ENCODE measurements around the gene DYRK1A. TPM values are rescaled to one million over a fixed set of nuclear protein-coding genes. Genes with fewer than 3 reads are reported as not detected.

The DYRK1A gene
- total RNA-seq, 1 donor from 2014 or later, result 108 TPM

DNA sequence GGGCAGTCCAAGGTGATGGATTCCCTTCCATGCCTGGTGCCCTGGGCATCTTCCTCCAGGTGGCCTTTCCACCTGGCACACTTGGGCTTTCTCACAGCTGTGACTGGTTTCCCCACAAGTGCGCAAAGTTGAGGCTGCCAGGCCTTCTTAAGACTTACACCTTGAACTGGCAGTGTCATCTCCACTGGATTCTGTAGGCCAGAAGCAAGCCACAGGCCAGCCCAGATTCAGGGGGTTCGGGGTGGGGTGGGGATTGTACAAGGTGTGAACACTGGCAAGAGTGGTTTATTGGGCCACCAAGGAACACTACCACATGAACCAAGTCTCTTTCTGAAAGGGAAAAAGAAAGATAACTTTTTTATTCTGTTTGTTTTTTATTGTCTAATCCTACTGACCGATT is 27.2 kb downstream of the DYRK1A start:
- Mint-ChIP-seq H3K4me3 (no peak overlapping the region), H3K4me1 (no peaks in the 10 kb centered on the region), H3K9me3 (peaks cover 69% of the 10 kb centered on the region), H3K27me3 (ENCODE audit: insufficient read depth, low read depth) (peaks cover 2% of the 10 kb centered on the region), H3K27ac (no peak overlapping the region), H3K36me3 (peaks cover 59% of the 10 kb centered on the region)
- H2AFZ ChIP-seq (replicated peaks), result no peak overlapping the region
- peaks cover 29% of the 10 kb centered on the region for H3K4me1 ChIP-seq
- no peaks in the 10 kb centered on the region for H3K9me3 ChIP-seq (ENCODE audit: low read depth)
- H3K36me3 ChIP-seq, result no peaks in the 10 kb centered on the region
- no peak for DNase-seq (ENCODE audit: low spot score)
- H3K27ac ChIP-seq, result no peak overlapping the region
- H3K4me3 ChIP-seq, result no peak overlapping the region
- H3F3A ChIP-seq (ENCODE audit: low read depth), result no peaks in the 10 kb centered on the region
- H4K20me1 ChIP-seq (ENCODE audit: low read depth), result peaks cover 100% of the 10 kb centered on the region
- H3K79me2 ChIP-seq (ENCODE audit: low read depth), result peaks cover 100% of the 10 kb centered on the region
- no peaks in the 10 kb centered on the region for H3K27me3 ChIP-seq
- H3K4me2 ChIP-seq, result no peak overlapping the region
- no peak overlapping the region for H3K9ac ChIP-seq
- TF ChIP-seq EZH2phosphoT487 (IDR thresholded peaks at IDR 0.05), result no peak
- no peak for TF ChIP-seq EZH2 (IDR thresholded peaks at IDR 0.05)
- TF ChIP-seq, protein P1, sequence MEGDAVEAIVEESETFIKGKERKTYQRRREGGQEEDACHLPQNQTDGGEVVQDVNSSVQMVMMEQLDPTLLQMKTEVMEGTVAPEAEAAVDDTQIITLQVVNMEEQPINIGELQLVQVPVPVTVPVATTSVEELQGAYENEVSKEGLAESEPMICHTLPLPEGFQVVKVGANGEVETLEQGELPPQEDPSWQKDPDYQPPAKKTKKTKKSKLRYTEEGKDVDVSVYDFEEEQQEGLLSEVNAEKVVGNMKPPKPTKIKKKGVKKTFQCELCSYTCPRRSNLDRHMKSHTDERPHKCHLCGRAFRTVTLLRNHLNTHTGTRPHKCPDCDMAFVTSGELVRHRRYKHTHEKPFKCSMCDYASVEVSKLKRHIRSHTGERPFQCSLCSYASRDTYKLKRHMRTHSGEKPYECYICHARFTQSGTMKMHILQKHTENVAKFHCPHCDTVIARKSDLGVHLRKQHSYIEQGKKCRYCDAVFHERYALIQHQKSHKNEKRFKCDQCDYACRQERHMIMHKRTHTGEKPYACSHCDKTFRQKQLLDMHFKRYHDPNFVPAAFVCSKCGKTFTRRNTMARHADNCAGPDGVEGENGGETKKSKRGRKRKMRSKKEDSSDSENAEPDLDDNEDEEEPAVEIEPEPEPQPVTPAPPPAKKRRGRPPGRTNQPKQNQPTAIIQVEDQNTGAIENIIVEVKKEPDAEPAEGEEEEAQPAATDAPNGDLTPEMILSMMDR (IDR thresholded peaks at IDR 0.05), result no peak

- H2AFZ ChIP-seq (replicated peaks), result no peak overlapping the region
- H3K27me3 ChIP-seq, result no peaks in the 10 kb centered on the region
- Mint-ChIP-seq H3K4me1 (no peaks in the 10 kb centered on the region), H3K9me3 (peaks cover 75% of the 10 kb centered on the region), H3K4me3 (no peak overlapping the region), H3K27me3 (ENCODE audit: insufficient read depth, low read depth) (peaks cover 2% of the 10 kb centered on the region), H3K27ac (no peak overlapping the region), H3K36me3 (peaks cover 61% of the 10 kb centered on the region)
- peaks cover 100% of the 10 kb centered on the region for H3K79me2 ChIP-seq (ENCODE audit: low read depth)
- H3K9me3 ChIP-seq (ENCODE audit: low read depth), result no peaks in the 10 kb centered on the region
- TF ChIP-seq, protein P1 (IDR thresholded peaks at IDR 0.05), result no peak
- TF ChIP-seq EZH2phosphoT487 (IDR thresholded peaks at IDR 0.05), result no peak
- TF ChIP-seq EZH2 (IDR thresholded peaks at IDR 0.05), result no peak
- H3K4me2 ChIP-seq, result no peak overlapping the region
- H3F3A ChIP-seq (ENCODE audit: low read depth), result no peaks in the 10 kb centered on the region
- peaks cover 29% of the 10 kb centered on the region for H3K4me1 ChIP-seq
- no peak overlapping the region for H3K27ac ChIP-seq
- no peak overlapping the region for H3K9ac ChIP-seq
- H3K36me3 ChIP-seq, result no peaks in the 10 kb centered on the region
- peaks cover 86% of the 10 kb centered on the region for H4K20me1 ChIP-seq (ENCODE audit: low read depth)
- no peak overlapping the region for H3K4me3 ChIP-seq
- no peak for DNase-seq (ENCODE audit: low spot score)
Measured at GRCh38 chr21:37395961-37396360, 29.4 kb downstream of the DYRK1A start.

DNA sequence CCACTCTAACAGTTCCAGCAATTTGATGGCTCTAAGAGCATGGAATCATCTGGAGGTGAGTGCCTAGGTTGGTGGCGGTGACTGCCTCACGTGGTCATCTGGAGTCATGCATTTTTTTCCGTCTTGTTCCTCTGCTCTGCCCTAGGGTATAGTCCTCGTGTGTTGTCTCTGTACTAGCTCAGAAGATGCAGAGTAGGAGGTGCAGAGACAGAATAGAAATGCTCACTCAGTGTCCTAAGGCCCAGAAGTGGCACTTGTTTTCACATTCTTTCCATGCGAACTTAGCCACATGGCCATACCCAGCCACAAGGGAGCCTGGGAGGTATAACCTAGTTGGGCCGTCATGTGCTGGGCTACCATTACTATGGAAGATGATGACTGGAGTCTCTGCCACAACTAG is 30.3 kb downstream of the DYRK1A start:
- no peak for DNase-seq (ENCODE audit: low spot score)
- H3K79me2 ChIP-seq (ENCODE audit: low read depth), result peaks cover 100% of the 10 kb centered on the region
- peaks cover 29% of the 10 kb centered on the region for H3K4me1 ChIP-seq
- H3K27me3 Mint-ChIP-seq (ENCODE audit: insufficient read depth, low read depth), result no peaks in the 10 kb centered on the region
- no peaks in the 10 kb centered on the region for H3K36me3 ChIP-seq
- H3K4me1 Mint-ChIP-seq, result no peaks in the 10 kb centered on the region
- H3K9me3 ChIP-seq (ENCODE audit: low read depth), result peaks cover under 1% of the 10 kb centered on the region
- no peaks in the 10 kb centered on the region for H3F3A ChIP-seq (ENCODE audit: low read depth)
- no peak overlapping the region for H3K4me2 ChIP-seq
- no peaks in the 10 kb centered on the region for H3K27me3 ChIP-seq
- no peak overlapping the region for H3K27ac Mint-ChIP-seq
- peaks cover 75% of the 10 kb centered on the region for H3K9me3 Mint-ChIP-seq
- peaks cover 77% of the 10 kb centered on the region for H4K20me1 ChIP-seq (ENCODE audit: low read depth)
- H3K4me3 Mint-ChIP-seq, result no peak overlapping the region
- H3K4me3 ChIP-seq, result no peak overlapping the region
- H3K9ac ChIP-seq, result no peak overlapping the region
- H3K36me3 Mint-ChIP-seq, result peaks cover 54% of the 10 kb centered on the region
- TF ChIP-seq, protein P1 (IDR thresholded peaks at IDR 0.05), result no peak
- TF ChIP-seq EZH2phosphoT487 (IDR thresholded peaks at IDR 0.05) (no peak), EZH2 (IDR thresholded peaks at IDR 0.05) (no peak)
- H3K27ac ChIP-seq, result no peak overlapping the region
- no peak overlapping the region for H2AFZ ChIP-seq (replicated peaks)

All from neural progenitor cell (in vitro differentiated cells).